Neural cell (in vitro differentiated cells): ENCODE measurements around the gene RAC3. TPM values are rescaled to one million over a fixed set of nuclear protein-coding genes. Genes with fewer than 3 reads are reported as not detected.

Experiments used
- H2AFZ ChIP-seq: fragments of 200-600, 300-800 bp; sonication (generic), shearing (Covaris generic); 2 replicates; pipeline ENCODE4 v1.6.0; 2014; ENCODE audit warnings: low read depth, mild to moderate bottlenecking, antibody characterized with exemption, low read length, moderate library complexity
- H3F3A ChIP-seq: fragments of 200-600 bp; shearing (Covaris generic); 2 replicates; pipeline ENCODE4 v1.6.1; 2016; ENCODE audit warnings: mild to moderate bottlenecking, moderate library complexity, mixed read lengths, antibody characterized with exemption, low read length; ENCODE audit not compliant: insufficient read depth, poor library complexity, severe bottlenecking
- H3K27ac ChIP-seq: fragments of 200-600, 300-800 bp; sonication (generic), shearing (Covaris generic); 2 replicates; pipeline ENCODE4 v1.5.1; 2014; ENCODE audit warnings: mild to moderate bottlenecking, low read length, moderate library complexity
- H3K27me3 ChIP-seq: fragments of 300-800, 200-600 bp; sonication (generic), shearing (Covaris generic); 2 replicates; pipeline ENCODE4 v1.6.0; 2014; ENCODE audit warnings: mild to moderate bottlenecking, low read depth, low read length, moderate library complexity; ENCODE audit not compliant: insufficient read depth
- H3K36me3 ChIP-seq: fragments of 300-800, 200-600 bp; sonication (generic), shearing (Covaris generic); 2 replicates; pipeline ENCODE4 v1.5.1; 2014; ENCODE audit warnings: mild to moderate bottlenecking, antibody characterized with exemption, low read length, moderate library complexity; ENCODE audit not compliant: insufficient read depth
- H3K4me2 ChIP-seq: fragments of 300-800, 200-600 bp; sonication (generic), shearing (Covaris generic); 2 replicates; pipeline ENCODE4 v1.6.0; 2014; ENCODE audit warnings: mild to moderate bottlenecking, low read length
- H3K4me3 ChIP-seq: fragments of 300-800, 200-600 bp; sonication (generic), shearing (Covaris generic); 2 replicates; pipeline ENCODE4 v1.5.1; 2014; ENCODE audit warnings: mild to moderate bottlenecking, low read length, moderate library complexity
- H3K79me2 ChIP-seq: fragments of 200-600 bp; shearing (Covaris generic); replicated peaks from 2 replicates; pipeline ENCODE4 v1.6.0; 2014; ENCODE audit warnings: mild to moderate bottlenecking, low read length, moderate library complexity; ENCODE audit not compliant: insufficient read depth
- H3K9ac ChIP-seq: fragments of 300-800, 200-600 bp; sonication (generic), shearing (Covaris generic); 2 replicates; pipeline ENCODE4 v1.6.1; 2016; ENCODE audit warnings: mild to moderate bottlenecking, low read length, mixed read lengths
- H3K9me2 ChIP-seq: fragments of 200-600 bp; shearing (Covaris generic); 2 replicates; pipeline ENCODE4 v1.6.1; 2016; ENCODE audit warnings: mild to moderate bottlenecking, low read length, mixed read lengths; ENCODE audit not compliant: insufficient read depth
- H3K9me3 ChIP-seq: fragments of 200-600, 300-800 bp; sonication (generic), shearing (Covaris generic); 2 replicates; pipeline ENCODE4 v1.6.1; 2016; ENCODE audit warnings: mild to moderate bottlenecking, mixed run types, low read length, moderate library complexity, mixed read lengths
- H4K20me1 ChIP-seq: fragments of 200-600 bp; shearing (Covaris generic); 2 replicates; pipeline ENCODE4 v1.6.1; 2016; ENCODE audit warnings: mild to moderate bottlenecking, mixed run types; ENCODE audit not compliant: insufficient read depth
- EP300 ChIP-seq: fragments of 450-650 bp; conservative IDR thresholded peaks from 2 replicates; pipeline ENCODE4 v1.6.1; 2014; ENCODE audit warnings: antibody characterized with exemption, mild to moderate bottlenecking, moderate library complexity; ENCODE audit not compliant: poor library complexity, severe bottlenecking
- EZH2 ChIP-seq: fragments of 200-600, 300-800 bp; shearing (Covaris generic), sonication (generic); IDR thresholded peaks from 2 replicates; pipeline ENCODE4 v1.6.1; 2014; ENCODE audit warnings: antibody characterized with exemption, low read length, borderline replicate concordance, mild to moderate bottlenecking; ENCODE audit not compliant: insufficient read depth, poor library complexity, severe bottlenecking
- MXI1 ChIP-seq: fragments of 450-650 bp; conservative IDR thresholded peaks from 2 replicates; pipeline ENCODE4 v1.6.1; 2014; ENCODE audit warnings: antibody characterized with exemption, mild to moderate bottlenecking; ENCODE audit not compliant: poor library complexity, severe bottlenecking
- POLR2AphosphoS5 ChIP-seq: IDR thresholded peaks from 2 replicates; pipeline ENCODE4 v1.6.1; 2012
- RAD21 ChIP-seq: fragments of 450-650 bp; conservative IDR thresholded peaks from 2 replicates; pipeline ENCODE4 v1.6.1; 2014; ENCODE audit warnings: antibody characterized with exemption, mild to moderate bottlenecking, moderate library complexity
- REST ChIP-seq: IDR thresholded peaks from 2 replicates; pipeline ENCODE4 v1.6.1; 2012; ENCODE audit warnings: borderline replicate concordance
- SMC3 ChIP-seq: fragments of 450-650 bp; conservative IDR thresholded peaks from 2 replicates; pipeline ENCODE4 v1.6.1; 2014; ENCODE audit warnings: antibody characterized with exemption, mild to moderate bottlenecking, moderate library complexity; ENCODE audit not compliant: poor library complexity
- TAF1 ChIP-seq: IDR thresholded peaks from 2 replicates; pipeline ENCODE4 v1.6.1; 2012; ENCODE audit warnings: low read depth
- polyA plus RNA-seq: library from polyadenylated mRNA; depleted of rRNA; stranded (reverse); fragments of >200 nt; gene quantifications from 2 replicates; pipeline ENCODE4 v1.2.3, GENCODE V29; 2014
- TF ChIP-seq, protein P1 (sequence below): fragments of 450-650 bp; IDR thresholded peaks from 2 replicates; pipeline ENCODE4 v1.5.1; 2014; ENCODE audit warnings: antibody characterized with exemption, mild to moderate bottlenecking, moderate library complexity; ENCODE audit not compliant: poor library complexity, severe bottlenecking

The RAC3 gene
- polyA plus RNA-seq, 1 donor from 2014 or later, result 211 TPM

GRCh38 chr17:81999587-81999975 is 31.9 kb upstream of the RAC3 start:
- no peaks in the 10 kb centered on the region for H3K36me3 ChIP-seq
- TF ChIP-seq EP300 (no peak), MXI1 (no peak), TAF1 (no peak), REST (no peak), RAD21 (no peak), SMC3 (no peak), EZH2 (no peak), POLR2AphosphoS5 (no peak)
- TF ChIP-seq, protein P1, sequence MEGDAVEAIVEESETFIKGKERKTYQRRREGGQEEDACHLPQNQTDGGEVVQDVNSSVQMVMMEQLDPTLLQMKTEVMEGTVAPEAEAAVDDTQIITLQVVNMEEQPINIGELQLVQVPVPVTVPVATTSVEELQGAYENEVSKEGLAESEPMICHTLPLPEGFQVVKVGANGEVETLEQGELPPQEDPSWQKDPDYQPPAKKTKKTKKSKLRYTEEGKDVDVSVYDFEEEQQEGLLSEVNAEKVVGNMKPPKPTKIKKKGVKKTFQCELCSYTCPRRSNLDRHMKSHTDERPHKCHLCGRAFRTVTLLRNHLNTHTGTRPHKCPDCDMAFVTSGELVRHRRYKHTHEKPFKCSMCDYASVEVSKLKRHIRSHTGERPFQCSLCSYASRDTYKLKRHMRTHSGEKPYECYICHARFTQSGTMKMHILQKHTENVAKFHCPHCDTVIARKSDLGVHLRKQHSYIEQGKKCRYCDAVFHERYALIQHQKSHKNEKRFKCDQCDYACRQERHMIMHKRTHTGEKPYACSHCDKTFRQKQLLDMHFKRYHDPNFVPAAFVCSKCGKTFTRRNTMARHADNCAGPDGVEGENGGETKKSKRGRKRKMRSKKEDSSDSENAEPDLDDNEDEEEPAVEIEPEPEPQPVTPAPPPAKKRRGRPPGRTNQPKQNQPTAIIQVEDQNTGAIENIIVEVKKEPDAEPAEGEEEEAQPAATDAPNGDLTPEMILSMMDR, result no peak
- no peak overlapping the region for H3K4me2 ChIP-seq
- H3K9ac ChIP-seq, result no peak overlapping the region
- H3F3A ChIP-seq, result no peaks in the 10 kb centered on the region
- no peaks in the 10 kb centered on the region for H3K9me2 ChIP-seq
- H3K9me3 ChIP-seq, result no peaks in the 10 kb centered on the region
- H4K20me1 ChIP-seq, result no peaks in the 10 kb centered on the region
- H3K27me3 ChIP-seq, result no peaks in the 10 kb centered on the region
- H3K27ac ChIP-seq, result no peak overlapping the region
- no peaks in the 10 kb centered on the region for H3K79me2 ChIP-seq
- H3K4me3 ChIP-seq, result no peak overlapping the region
- no peak overlapping the region for H2AFZ ChIP-seq

- H3F3A ChIP-seq, result no peaks in the 10 kb centered on the region
- H3K27ac ChIP-seq, result no peak overlapping the region
- H3K4me2 ChIP-seq, result no peak overlapping the region
- H3K4me3 ChIP-seq, result no peak overlapping the region
- no peaks in the 10 kb centered on the region for H3K36me3 ChIP-seq
- H3K27me3 ChIP-seq, result no peaks in the 10 kb centered on the region
- no peaks in the 10 kb centered on the region for H3K9me3 ChIP-seq
- H3K9ac ChIP-seq, result no peak overlapping the region
- no peaks in the 10 kb centered on the region for H4K20me1 ChIP-seq
- no peaks in the 10 kb centered on the region for H3K79me2 ChIP-seq
- H3K9me2 ChIP-seq, result no peaks in the 10 kb centered on the region
- TF ChIP-seq REST (no peak), MXI1 (no peak), RAD21 (no peak), SMC3 (no peak), POLR2AphosphoS5 (no peak), TAF1 (no peak), EZH2 (no peak), EP300 (no peak)
- TF ChIP-seq, protein P1, result no peak
- no peak overlapping the region for H2AFZ ChIP-seq
These were observed 31.3 kb upstream of the RAC3 start for GRCh38 chr17:81999976-82000802.
